ENCODE results near the gene IL7R. TPM values are rescaled to one million over a fixed set of nuclear protein-coding genes. Genes with fewer than 3 reads are reported as not detected.

Gene IL7R
- total RNA-seq, result 1 to 10 TPM; 3.1 to 3.2 TPM

GRCh38 chr5:35856765-35857351, at the start of gene IL7R:
Gene IL7R, plus strand, starts transcription at chr5:35856891. Its CDS starts 87 bp downstream, at chr5:35856978.
- H3K27ac ChIP-seq, result no peak within 1 kb of the TSS
- DNase-seq (ENCODE audit: low spot score), result no peak
- no peak for TF ChIP-seq CTCF (IDR thresholded peaks at IDR 0.05)
- H3K27me3 ChIP-seq, result no peaks in the 10 kb centered on the region
- peaks cover 0 to under 1% of the 10 kb centered on the region in 2 donors for H3K4me1 ChIP-seq
- no peaks in the 10 kb centered on the region for H3K36me3 ChIP-seq
- H3K4me3 ChIP-seq, result no peak within 1 kb of the TSS
- no peaks in the 10 kb centered on the region for H3K9me3 ChIP-seq

- Histone ChIP-seq H3K36me3 (no peaks in the 10 kb centered on the region), H3K9me3 (no peaks in the 10 kb centered on the region), H3K4me3 (no peak overlapping the region), H3K27ac (no peak overlapping the region), H3K4me1 (no peaks in the 10 kb centered on the region), H3K27me3 (no peaks in the 10 kb centered on the region)
- DNase-seq (ENCODE audit: low spot score), result no peak
- TF ChIP-seq CTCF (IDR thresholded peaks at IDR 0.05), result no peak
These were observed 46.1 kb upstream of the IL7R start for GRCh38 chr5:35810601-35811000.

GRCh38 chr5:35811108-35811741, 45.5 kb upstream of the IL7R start:
- TF ChIP-seq CTCF (IDR thresholded peaks at IDR 0.05), result no peak
- Histone ChIP-seq H3K9me3 (no peaks in the 10 kb centered on the region), H3K27me3 (no peaks in the 10 kb centered on the region), H3K27ac (no peak overlapping the region), H3K36me3 (no peaks in the 10 kb centered on the region), H3K4me1 (no peaks in the 10 kb centered on the region), H3K4me3 (no peak overlapping the region)
- no peak for DNase-seq (ENCODE audit: low spot score)

- Histone ChIP-seq H3K9me3 (no peaks in the 10 kb centered on the region), H3K27ac (no peak overlapping the region), H3K36me3 (no peaks in the 10 kb centered on the region), H3K4me3 (no peak overlapping the region), H3K27me3 (no peaks in the 10 kb centered on the region), H3K4me1 (no peaks in the 10 kb centered on the region)
- TF ChIP-seq CTCF (IDR thresholded peaks at IDR 0.05), result no peak
- DNase-seq (ENCODE audit: low spot score), result no peak
These were observed 43.2 kb upstream of the IL7R start for GRCh38 chr5:35813521-35813920.

- H3K9me3 ChIP-seq, result no peaks in the 10 kb centered on the region
- no peak for TF ChIP-seq CTCF (IDR thresholded peaks at IDR 0.05)
- H3K27me3 ChIP-seq, result no peaks in the 10 kb centered on the region
- no peak for DNase-seq (ENCODE audit: low spot score)
- H3K36me3 ChIP-seq, result no peaks in the 10 kb centered on the region
- no peak overlapping the region for H3K27ac ChIP-seq
- H3K4me1 ChIP-seq, result no peaks in the 10 kb centered on the region
- H3K4me3 ChIP-seq, result no peak overlapping the region
These were observed 41.4 kb upstream of the IL7R start for GRCh38 chr5:35815089-35815936.
